Brain pericyte (primary cell): Measurements from ENCODE around the gene FSCN2.

Experiments used
- DNase-seq: peaks from one replicate; pipeline ENCODE4 v3.0.0-alpha.2; 2012; ENCODE audit warnings: low read depth, low spot score

Gene FSCN2

DNA sequence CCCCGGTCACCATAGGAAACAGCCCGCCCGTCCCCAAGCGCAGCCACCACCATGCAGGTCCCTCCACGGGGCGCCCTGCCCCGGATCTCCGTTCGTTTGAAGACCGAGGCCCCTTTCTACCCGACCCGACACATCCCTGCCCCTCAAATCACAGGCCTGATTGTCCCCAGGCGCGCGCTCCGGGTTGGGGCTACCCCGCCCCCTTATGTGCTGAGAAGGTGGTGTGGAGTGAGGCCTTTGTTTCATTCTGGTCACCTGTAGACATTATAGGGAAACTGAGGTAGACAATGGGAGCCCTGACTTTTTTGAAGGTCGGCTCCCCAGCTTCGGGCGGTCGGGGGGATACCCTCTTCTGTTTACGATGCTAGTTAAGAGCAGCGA, 14.8 kb upstream of the FSCN2 start:
- DNase-seq = no peak

DNA sequence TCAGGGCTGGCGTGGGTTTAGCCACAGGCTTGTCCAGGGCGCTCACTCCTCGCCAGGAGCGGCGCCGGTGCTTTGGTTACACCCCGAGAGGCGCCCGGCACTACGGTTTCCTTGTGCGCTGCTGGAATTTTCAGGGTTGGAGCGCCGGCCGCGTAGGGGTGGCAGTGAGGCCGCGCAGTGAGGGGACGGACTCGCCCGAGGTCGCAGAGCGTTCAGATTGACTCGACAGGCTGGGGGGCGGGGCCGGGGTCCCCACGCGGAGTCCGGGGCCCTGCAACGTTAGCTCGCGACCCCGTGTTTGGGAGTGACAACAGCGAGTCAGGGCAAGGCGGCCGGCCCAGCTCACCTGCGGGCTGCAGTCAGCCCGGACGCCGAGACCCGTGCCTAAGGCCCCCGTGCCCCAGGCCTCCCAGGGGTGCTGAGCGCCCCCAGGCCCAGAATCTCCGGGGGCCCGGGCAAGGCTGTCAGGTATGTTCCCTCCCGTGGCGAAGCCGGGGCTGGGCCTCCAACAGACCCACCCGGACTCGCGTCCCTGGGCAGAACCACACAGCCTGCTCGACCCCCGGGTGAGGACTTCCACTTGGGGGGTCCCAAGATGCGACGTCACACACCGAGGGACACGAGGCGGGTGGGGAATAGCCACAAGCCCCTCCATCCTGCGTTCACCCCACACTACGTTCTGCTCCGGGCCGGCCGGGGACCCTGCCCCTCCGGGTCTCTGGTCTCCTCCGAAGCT, 14.3 kb upstream of the FSCN2 start:
- no peak for DNase-seq

DNA sequence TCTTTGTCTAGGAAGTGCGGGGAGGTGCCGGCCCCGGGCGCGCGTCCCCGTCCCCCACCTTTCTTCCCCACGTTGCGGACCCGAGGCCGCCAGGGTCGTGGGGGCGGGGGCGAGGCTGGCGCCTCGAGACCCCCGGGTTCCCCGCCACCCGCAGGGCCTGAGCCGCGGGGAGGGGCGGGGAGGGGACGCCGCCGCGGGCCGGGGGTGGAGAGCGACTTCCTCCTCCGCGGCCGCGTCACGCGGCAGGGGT, 13.8 kb upstream of the FSCN2 start:
- no peak for DNase-seq

DNA sequence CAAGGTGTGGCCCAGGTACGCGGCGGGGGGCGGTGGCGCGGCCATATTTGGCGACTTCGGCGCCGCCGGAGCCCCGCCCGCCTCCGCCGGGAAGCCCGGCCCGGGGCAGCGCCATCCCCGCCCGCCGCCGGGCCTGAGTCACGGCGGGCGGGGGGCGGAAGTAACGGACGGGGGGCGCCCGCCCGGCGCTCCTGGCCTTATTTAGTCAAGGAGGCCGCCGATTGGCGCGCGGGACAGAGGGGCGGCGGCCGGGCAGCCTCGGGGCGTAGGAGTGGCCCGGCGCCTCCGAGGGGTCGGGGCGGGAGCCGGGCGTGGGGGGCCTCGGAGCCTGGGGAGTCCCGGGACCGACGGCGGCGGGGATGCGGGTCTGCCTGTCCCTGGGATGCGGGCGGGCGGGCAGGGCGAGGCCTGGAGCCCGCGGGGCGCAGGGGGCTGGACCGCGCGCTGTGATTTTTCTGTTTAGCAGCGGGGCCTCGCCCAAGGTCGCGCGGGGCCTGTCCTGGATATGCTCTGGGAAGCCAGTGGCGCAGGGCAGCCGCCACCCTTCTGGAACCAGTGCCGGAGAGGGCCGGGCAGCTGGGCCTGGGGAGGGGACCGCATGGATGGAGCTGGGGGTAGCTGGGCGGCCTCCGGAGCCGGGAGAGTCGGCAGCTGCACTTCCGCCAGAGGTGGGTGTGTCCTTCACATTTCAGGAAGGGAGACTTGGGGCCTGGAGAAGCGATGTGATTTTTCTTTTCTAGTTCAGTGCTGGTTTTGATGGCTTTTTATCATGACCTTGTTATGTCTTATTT, 13.2 kb upstream of the FSCN2 start:
- DNase-seq = no peak

- DNase-seq = no peak
Measured at GRCh38 chr17:81515530-81516041, 12.6 kb upstream of the FSCN2 start.

GRCh38 chr17:81516439-81516838, 11.7 kb upstream of the FSCN2 start:
- no peak for DNase-seq

DNA sequence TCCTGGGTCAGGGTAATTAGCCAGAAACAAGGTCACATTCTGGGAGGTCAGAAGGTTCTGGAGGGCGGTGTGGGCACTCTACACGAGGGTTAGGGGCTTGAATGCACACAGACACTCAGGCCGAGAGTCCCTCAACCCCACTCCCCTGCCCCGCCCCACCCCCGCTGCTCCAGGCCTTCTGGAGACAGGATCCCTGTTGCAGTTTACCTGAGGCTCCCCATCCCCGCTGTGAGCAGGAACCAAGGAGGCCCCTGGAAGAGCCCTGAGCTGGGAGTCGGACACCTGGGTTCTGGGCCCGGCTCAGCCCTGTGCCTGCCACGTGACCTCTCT, 11.2 kb upstream of the FSCN2 start:
- no peak for DNase-seq

- no peak for DNase-seq
Measured at GRCh38 chr17:81517339-81518112, 10.7 kb upstream of the FSCN2 start.

DNA sequence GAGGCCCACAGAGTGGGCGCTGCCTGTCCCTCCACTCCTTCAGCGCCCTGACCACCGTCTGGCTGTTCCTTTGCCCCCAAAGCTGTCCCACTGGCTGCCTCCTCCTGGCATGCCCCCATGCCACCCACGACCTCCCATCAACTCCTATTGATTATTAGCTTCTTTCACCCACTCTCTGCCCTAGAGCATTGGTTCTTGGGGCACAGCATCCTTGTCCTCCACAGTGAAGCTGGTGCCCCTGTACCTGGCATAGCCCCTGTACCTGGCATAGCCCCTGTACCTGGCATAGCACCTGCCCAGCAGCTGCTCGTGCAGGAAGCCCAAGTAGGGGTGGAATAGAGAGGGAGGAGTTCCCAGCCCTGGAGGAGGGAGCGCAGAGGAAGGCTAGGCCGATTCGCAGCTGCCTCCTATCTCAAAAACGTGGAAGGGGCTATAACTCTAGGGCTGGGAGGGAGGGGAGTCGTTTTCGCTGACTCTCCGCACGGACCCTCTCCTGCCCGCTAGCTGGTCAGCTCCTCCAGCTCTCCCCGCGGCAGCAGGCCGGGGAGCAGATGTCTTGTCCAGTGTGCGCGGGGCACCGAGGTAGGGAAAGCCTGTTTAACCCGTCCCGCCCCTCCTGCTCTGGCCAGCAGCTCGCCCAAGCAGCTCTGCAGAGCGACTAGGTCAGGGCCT, 9.9 kb upstream of the FSCN2 start:
- DNase-seq = no peak

DNA sequence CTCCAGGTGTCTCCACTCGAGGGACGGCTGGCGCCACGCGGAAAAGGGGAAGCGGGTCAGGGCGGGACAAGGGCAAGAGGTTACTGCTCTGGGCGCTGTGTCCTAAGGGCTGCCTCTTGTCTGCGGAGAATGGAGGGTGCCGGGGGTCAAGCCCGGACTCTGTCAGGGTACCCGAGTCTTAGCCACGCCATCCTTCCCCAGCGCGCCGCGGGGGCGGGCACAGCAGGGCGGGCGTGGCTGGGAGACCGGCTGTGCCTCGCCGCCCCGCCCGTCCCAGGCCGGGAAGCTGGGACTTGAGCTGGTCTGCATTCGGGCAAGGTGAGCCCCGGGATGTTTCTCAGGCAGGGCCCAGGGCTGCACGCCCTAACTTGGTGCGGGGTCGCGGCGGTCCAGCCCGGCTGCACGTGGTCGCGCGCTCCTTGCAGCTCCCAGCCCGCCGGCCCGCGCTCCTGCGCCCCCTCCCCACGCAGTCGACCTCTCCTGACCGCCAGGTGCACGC, 9.3 kb upstream of the FSCN2 start:
- no peak for DNase-seq

DNA sequence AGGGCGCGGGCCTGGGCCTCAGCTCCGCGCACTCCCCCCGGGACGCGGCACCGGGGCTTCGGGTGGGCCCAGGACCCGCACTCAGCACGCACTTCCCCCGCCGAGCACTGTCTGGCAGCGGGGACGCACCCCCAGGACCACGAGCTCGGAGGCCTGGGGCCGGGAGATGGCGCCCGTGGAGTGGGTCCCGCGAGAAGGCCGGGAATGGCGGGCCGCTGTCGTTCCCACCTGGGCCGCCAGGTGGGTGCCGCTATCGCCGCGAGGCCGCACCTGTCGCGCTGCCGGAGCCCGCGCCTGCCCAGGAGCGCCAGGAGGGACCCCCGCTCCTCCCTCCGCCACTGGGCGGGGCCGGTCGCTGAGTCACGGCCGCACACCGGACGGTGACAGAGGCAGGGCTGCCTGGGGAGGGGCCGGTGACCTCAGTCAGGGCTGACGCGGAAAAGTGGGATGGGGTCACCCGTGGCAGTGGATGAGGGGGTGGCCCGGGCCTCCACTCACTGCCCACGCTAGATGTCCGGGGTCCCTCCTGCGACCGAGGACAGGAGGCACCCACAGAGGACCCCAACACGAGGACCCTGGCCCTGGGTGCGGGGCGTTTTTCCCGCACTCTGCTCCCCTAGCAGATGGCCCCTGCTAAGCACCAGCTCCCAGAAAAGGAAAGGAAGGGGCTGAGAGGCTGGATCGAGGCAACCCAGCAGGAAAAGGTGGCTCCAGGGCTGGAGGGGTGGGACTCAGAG, 8.7 kb upstream of the FSCN2 start:
- no peak for DNase-seq

GRCh38 chr17:81520021-81520901, 7.9 kb upstream of the FSCN2 start:
- no peak for DNase-seq

DNA sequence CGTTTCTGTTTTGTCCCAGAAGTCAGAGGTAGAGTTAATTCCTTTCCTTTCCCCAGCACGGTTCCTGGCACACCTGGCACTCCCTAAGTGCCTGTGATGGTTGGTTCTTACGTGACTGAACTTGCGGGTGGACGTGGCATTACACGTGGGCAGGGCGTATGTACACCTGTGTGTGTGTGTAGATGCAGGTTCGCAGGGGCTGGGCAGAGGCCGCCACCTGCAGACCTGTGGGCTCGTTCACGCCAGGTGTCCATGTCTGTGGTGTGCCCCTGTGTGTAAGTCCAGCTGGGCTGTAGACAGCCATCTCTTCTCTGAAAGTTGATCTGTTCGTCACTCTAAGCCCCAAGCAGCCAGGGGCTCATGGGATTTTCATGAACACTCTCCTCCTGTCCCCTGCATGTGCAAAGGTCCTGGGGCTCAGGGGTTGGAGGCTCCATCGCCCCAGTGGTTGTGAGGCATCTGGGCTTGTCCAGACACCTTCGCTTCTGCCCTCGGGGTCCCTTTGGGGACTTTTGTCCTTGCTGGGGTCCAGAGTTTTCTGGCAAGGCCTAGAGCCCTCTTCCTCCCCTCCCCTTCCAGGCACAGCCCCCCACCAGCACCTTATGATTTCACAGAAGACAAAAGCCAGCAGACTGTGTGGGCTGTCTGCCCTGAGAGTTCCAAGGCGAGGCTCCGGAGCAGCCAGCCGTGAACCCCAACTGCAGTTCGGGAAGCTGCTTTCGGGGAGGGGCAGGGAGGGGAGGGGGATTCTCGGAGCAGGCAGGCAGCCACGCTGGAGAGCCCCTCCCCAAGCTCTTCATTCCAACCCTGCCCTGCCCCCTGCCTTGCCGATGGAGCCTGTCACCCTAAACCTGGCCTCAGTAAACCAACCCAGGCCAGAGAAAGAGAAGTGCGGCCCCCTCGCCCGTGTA, 5.4 kb upstream of the FSCN2 start:
- DNase-seq = no peak

DNA sequence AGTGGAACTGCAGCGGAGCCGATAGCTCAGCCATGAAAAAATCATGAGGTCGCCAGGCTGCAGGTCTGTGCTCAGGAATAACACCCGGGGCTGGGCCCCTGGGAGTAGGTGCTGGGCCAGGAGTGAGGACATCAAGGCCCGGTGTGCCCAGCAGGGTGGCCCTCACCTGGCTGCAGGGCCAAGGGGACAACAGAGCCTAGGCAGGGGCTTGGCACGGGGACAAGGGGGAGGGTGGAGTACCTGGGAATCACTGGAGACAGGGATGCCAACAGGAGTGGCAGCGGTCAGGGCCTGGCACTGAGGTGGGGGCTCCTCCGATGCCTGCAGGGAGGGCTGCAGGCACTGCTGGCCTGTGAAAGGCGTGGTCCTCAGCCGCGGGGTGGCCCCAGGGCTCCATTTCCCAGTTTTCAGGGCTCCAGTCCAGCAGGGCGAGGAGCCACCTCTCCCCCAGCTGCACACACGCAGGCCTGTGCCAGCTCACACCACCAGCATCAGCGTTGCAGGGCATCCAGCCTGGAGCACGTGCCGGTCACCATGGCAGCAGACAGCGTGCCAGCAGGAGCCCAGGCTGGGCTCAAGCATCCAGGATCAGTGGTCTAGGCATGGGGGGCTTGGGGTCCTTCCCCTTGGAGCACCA, 4.7 kb upstream of the FSCN2 start:
- DNase-seq = no peak

DNA sequence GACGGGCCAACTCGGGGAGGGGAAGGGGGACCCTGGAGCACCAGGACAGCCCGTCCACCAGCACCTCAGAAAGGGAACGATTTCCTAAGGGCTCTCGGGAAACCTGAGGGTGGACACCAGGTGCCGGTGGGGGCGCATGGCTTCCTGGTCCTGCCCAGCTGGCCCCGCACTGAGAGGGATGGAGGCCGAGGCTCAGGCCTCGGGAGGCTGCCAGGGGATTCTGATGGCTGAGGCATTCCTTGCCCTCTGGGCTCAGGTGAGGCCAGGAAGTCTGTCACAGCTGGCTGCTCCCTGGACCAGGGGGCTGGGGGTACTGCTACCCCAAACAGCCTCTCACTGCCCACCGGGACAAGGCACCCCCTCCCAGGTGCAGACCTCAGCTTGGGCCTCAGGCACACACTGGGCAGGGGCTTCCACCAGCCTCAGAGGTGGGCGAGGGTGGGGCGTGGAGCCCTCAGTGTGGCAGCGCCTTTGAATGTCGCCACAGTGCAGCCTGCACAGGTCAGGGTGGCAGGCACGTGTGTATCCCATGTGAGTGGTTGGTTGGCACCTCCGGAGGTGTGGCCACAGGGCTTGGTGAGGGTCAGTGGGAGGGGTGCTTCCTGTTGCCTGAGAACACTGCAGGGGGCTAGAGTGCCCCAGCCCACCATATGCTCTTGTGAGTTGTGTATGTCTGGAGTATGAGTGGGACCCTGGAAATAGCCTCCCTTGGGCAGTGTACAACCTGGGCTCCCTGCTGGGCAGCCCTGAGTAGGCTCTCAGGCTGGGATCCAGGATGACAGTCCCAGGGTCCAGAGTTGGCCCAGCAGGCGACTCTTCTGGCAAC, 3.9 kb upstream of the FSCN2 start:
- DNase-seq = no peak

- DNase-seq = no peak
Measured at GRCh38 chr17:81524865-81525159, 3.4 kb upstream of the FSCN2 start.

- DNase-seq = no peak
Measured at GRCh38 chr17:81526662-81527571, 1.3 kb upstream of the FSCN2 start.
